Posterior cingulate gyrus (tissue), 11 donors: ENCODE results near the gene LHX2.

Source experiments
- DNase-seq, 10 donors: peaks; one replicate each; pipeline versions ENCODE4 v3.0.0 to v3.0.0-alpha.2; 2020 to 2021; ENCODE audit warnings: mixed read lengths in 3 of 10
- intact Hi-C: fragments of 100-400 bp; cut with DNase I; formaldehyde crosslinking; loops from one replicate; pipeline ENCODE4 v1.15.1; 2023

LHX2 gene

GRCh38 chr9:123998278-123998925 is 13.2 kb upstream of the LHX2 start:
- intact Hi-C loops = no loop called here
- DNase-seq = peak in 1 of 10 donors; percentile 42

- peak in 2 of 10 donors; percentile 69 to 75 for DNase-seq
- intact Hi-C loops = no loop called here
These were observed 12.5 kb upstream of the LHX2 start for GRCh38 chr9:123998970-123999621.

GRCh38 chr9:123999661-124000060 is 11.9 kb upstream of the LHX2 start:
- intact Hi-C loops = no loop called here
- peak in 2 of 10 donors; percentile 35 to 63 for DNase-seq

GRCh38 chr9:124000161-124000783 is 11.3 kb upstream of the LHX2 start:
- intact Hi-C loops = no loop called here
- peak in 3 of 10 donors; percentile 69 to 84 (median 81) for DNase-seq

- intact Hi-C loops = no loop called here
- DNase-seq = peak in 2 of 10 donors; percentile 30 to 35
These were observed 10.6 kb upstream of the LHX2 start for GRCh38 chr9:124000784-124001457.

GRCh38 chr9:124001458-124001799 is 10.1 kb upstream of the LHX2 start:
- intact Hi-C loops = no loop called here

GRCh38 chr9:124001866-124002525 is 9.6 kb upstream of the LHX2 start:
- DNase-seq = peak in 2 of 10 donors; percentile 34 to 74
- intact Hi-C loops = no loop called here

More at GRCh38 chr9:124001458-124001799, 10.1 kb upstream of the LHX2 start:
- DNase-seq = peak in 2 of 10 donors; percentile 16 to 17

- intact Hi-C loops = no loop called here
- DNase-seq = no peak
These were observed 7.8 kb upstream of the LHX2 start for GRCh38 chr9:124003636-124004349.

GRCh38 chr9:124004593-124004992 is 7.0 kb upstream of the LHX2 start:
- intact Hi-C loops = no loop called here
- DNase-seq = no peak

- intact Hi-C loops = no loop called here
- no peak for DNase-seq
These were observed 6.4 kb upstream of the LHX2 start for GRCh38 chr9:124005029-124005771.

- intact Hi-C loops = no loop called here
- peak in 2 of 10 donors; percentile 82 to 89 for DNase-seq
These were observed 4.9 kb upstream of the LHX2 start for GRCh38 chr9:124006448-124007361.

- intact Hi-C loops = no loop called here
These were observed 3.8 kb upstream of the LHX2 start for GRCh38 chr9:124007565-124008302.

GRCh38 chr9:124008303-124008693 is 3.3 kb upstream of the LHX2 start:
- DNase-seq = peak in 2 of 10 donors; percentile 70 to 81
- intact Hi-C loops = no loop called here

More at GRCh38 chr9:124007565-124008302, 3.8 kb upstream of the LHX2 start:
- peak in 2 of 10 donors; percentile 79 to 82 for DNase-seq

GRCh38 chr9:124008694-124009530 is 2.7 kb upstream of the LHX2 start:
- DNase-seq = peak in 4 of 10 donors; percentile 22 to 85 (median 82)
- intact Hi-C loops = no loop called here

- peak in 2 of 10 donors; percentile 18 to 61 for DNase-seq
- intact Hi-C loops = loop anchor here (10.0 kb wide), 1 partner anchor 285 kb away; no protein-coding TSS in a partner anchor
These were observed 1.9 kb upstream of the LHX2 start for GRCh38 chr9:124009531-124010217.

GRCh38 chr9:124010303-124010664 is 1.3 kb upstream of the LHX2 start:
- DNase-seq = peak in 1 of 10 donors; percentile 46
- intact Hi-C loops = loop anchor here (10.0 kb wide), 1 partner anchor 285 kb away; no protein-coding TSS in a partner anchor
